ENCODE results near the gene UBE2E2. TPM values are rescaled to one million over a fixed set of nuclear protein-coding genes. Genes with fewer than 3 reads are reported as not detected.
A peak's percentile ranks its signal among the peaks of the same experiment; 100 is the strongest.

UBE2E2 gene
- total RNA-seq, 1 donor from 2014 or later = 42.4 TPM

DNA sequence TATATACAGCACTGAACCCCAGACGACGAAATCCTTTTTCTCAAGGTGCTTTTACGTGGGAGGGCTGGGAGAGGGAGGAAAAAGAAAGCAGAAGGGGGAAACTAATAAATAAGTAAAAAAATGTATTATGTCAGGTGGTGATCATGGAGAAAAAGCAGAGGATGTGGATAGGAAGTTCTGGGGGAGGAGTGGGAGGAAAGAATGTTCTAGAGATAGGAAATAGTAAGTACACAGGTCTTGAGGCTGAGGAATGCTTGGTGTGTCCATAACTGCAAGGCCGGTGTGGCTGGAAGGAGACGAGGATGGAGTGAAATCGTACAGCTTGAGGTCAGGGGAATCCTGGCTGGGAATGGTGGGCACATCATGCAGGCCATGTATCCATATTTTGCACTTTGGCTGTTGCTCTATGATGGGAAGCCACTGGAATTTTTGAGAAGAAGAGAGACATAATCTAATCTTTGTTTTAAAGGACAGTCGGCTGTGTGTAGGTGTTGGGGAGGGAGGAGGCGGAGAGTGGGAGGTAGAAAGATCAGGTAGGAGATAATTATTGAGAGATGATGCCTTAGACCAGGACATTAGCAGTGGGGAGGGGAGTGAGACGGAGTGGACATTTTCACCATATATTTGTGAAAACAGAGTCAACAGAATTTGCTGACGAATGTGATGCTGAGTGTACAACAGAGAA is 1.8 kb upstream of the UBE2E2 start:
- no peaks in the 10 kb centered on the region for H3K36me3 Mint-ChIP-seq (ENCODE audit: unreplicated experiment)

DNA sequence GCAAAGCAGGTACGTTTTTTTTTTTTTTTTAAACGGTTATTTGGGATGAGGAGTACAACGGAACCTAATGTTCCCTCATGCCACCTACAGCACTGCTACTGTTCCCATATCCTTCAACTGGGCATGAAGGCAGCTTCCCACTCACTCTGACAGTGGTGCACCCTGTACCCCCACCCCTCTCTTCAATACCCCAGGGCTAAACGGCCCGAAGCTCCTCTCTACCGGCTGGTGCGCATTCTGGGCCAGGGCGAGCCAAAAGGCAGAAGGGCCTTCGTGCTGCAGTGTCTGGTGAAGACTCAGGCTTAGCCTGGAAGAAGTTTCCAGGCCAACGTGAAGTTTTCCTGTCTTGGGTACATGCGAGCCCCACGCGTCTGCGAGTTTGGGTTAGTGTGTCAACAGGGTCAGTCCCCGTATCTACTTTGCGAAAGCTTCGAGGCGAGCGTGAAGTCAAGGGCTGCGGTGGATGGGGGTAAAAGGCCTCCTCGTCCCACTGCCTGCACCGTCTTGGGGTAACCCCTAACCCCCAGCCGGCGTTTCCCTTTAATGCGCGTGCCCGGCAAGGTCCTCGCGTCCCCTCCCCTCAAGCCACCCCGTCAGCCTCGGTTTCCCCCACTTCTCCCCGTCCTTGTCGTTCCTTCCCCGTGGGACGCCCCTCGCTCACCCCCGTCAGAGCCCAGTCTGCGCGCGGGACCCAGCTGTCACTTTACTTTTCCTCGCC is 765 bp upstream of the UBE2E2 start:
- peaks cover 19% of the 10 kb centered on the region for H3K27me3 Mint-ChIP-seq (ENCODE audit: unreplicated experiment)
- H3K27ac Mint-ChIP-seq (ENCODE audit: unreplicated experiment) = peak overlapping the region; percentile 42
- no peaks in the 10 kb centered on the region for H3K9me3 Mint-ChIP-seq (ENCODE audit: unreplicated experiment)
- no peak for TF ChIP-seq CTCF (IDR thresholded peaks at IDR 0.05)
- no peak for DNase-seq (ENCODE audit: extremely low spot score, unreplicated experiment)
- peak overlapping the region; percentile 76 for H3K4me3 Mint-ChIP-seq (ENCODE audit: unreplicated experiment)
- H3K4me1 Mint-ChIP-seq (ENCODE audit: unreplicated experiment) = peaks cover 13% of the 10 kb centered on the region
- no peaks in the 10 kb centered on the region for H3K36me3 Mint-ChIP-seq (ENCODE audit: unreplicated experiment)

More for the DNA sequence above, 1.8 kb upstream of the UBE2E2 start:
- Mint-ChIP-seq H3K4me3 (ENCODE audit: unreplicated experiment) (peak overlapping the region; percentile 17), H3K27me3 (ENCODE audit: unreplicated experiment) (peaks cover 24% of the 10 kb centered on the region), H3K4me1 (ENCODE audit: unreplicated experiment) (peaks cover 10% of the 10 kb centered on the region), H3K27ac (ENCODE audit: unreplicated experiment) (no peak overlapping the region), H3K9me3 (ENCODE audit: unreplicated experiment) (no peaks in the 10 kb centered on the region)
- no peak for TF ChIP-seq CTCF (IDR thresholded peaks at IDR 0.05)
- no peak for DNase-seq (ENCODE audit: extremely low spot score, unreplicated experiment)

DNA sequence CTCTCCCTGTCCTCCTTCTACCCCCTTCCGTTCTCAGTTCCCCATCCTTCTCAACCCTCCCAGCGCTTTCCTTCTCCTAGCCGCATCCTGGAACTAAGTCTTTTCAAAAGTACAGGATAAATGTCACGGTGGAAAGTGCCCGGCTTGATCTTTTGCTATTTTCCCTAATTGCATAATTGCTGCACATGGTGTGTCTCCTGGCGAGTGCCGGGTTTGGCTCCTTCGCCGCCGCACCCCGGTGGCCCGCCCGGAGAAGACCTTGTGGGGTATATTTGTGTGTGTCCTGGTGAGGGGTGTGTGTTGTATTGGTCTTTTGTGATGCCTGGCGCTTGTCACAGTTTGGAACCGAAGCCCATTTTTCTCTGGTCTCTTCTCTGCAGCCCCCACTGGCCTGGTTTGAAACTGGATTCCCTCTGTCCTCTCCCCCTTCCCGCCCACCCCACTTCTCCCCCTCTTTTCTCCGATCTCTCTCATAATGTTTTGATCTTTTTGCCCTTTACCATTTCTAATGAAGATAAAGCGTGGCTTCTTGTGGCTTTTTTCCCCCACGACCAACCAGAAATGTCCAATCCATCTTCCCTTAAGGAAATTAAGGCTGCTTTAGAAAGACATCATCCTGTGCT is 692 bp downstream of the UBE2E2 start:
- H3K9me3 Mint-ChIP-seq (ENCODE audit: unreplicated experiment) = no peaks in the 10 kb centered on the region
- H3K4me1 Mint-ChIP-seq (ENCODE audit: unreplicated experiment) = peaks cover 13% of the 10 kb centered on the region
- H3K27ac Mint-ChIP-seq (ENCODE audit: unreplicated experiment) = peak overlapping the region; percentile 82
- H3K36me3 Mint-ChIP-seq (ENCODE audit: unreplicated experiment) = no peaks in the 10 kb centered on the region
- peaks cover 14% of the 10 kb centered on the region for H3K27me3 Mint-ChIP-seq (ENCODE audit: unreplicated experiment)
- peak overlapping the region; percentile 97 for H3K4me3 Mint-ChIP-seq (ENCODE audit: unreplicated experiment)
- TF ChIP-seq CTCF (IDR thresholded peaks at IDR 0.05) = no peak
- DNase-seq (ENCODE audit: extremely low spot score, unreplicated experiment) = no peak

- Mint-ChIP-seq H3K27ac (ENCODE audit: unreplicated experiment) (no peak overlapping the region), H3K36me3 (ENCODE audit: unreplicated experiment) (peaks cover 8% of the 10 kb centered on the region), H3K4me3 (ENCODE audit: unreplicated experiment) (no peak overlapping the region), H3K4me1 (ENCODE audit: unreplicated experiment) (peaks cover 13% of the 10 kb centered on the region), H3K9me3 (ENCODE audit: unreplicated experiment) (no peaks in the 10 kb centered on the region), H3K27me3 (ENCODE audit: unreplicated experiment) (peaks cover 2% of the 10 kb centered on the region)
- DNase-seq (ENCODE audit: extremely low spot score, unreplicated experiment) = no peak
- no peak for TF ChIP-seq CTCF (IDR thresholded peaks at IDR 0.05)
These were observed 3.2 kb downstream of the UBE2E2 start for GRCh38 chr3:23206366-23206765.

- peaks cover 8% of the 10 kb centered on the region for H3K4me1 Mint-ChIP-seq (ENCODE audit: unreplicated experiment)
- TF ChIP-seq CTCF (IDR thresholded peaks at IDR 0.05) = no peak
- no peak overlapping the region for H3K27ac Mint-ChIP-seq (ENCODE audit: unreplicated experiment)
- no peak for DNase-seq (ENCODE audit: extremely low spot score, unreplicated experiment)
- H3K36me3 Mint-ChIP-seq (ENCODE audit: unreplicated experiment) = peaks cover 8% of the 10 kb centered on the region
- H3K4me3 Mint-ChIP-seq (ENCODE audit: unreplicated experiment) = no peak overlapping the region
- no peaks in the 10 kb centered on the region for H3K27me3 Mint-ChIP-seq (ENCODE audit: unreplicated experiment)
- no peaks in the 10 kb centered on the region for H3K9me3 Mint-ChIP-seq (ENCODE audit: unreplicated experiment)
These were observed 6.0 kb downstream of the UBE2E2 start for GRCh38 chr3:23209103-23209502.
